NCI-H526 (cell line): Measurements from ENCODE around the gene SPAG4.
A peak's percentile ranks its signal among the peaks of the same experiment; 100 is the strongest.

Source experiments
- DNase-seq, 2 experiments: peaks; one replicate each; lab custom pipeline; 2025; lab: John Stamatoyannopoulos, UW

Gene SPAG4

DNA sequence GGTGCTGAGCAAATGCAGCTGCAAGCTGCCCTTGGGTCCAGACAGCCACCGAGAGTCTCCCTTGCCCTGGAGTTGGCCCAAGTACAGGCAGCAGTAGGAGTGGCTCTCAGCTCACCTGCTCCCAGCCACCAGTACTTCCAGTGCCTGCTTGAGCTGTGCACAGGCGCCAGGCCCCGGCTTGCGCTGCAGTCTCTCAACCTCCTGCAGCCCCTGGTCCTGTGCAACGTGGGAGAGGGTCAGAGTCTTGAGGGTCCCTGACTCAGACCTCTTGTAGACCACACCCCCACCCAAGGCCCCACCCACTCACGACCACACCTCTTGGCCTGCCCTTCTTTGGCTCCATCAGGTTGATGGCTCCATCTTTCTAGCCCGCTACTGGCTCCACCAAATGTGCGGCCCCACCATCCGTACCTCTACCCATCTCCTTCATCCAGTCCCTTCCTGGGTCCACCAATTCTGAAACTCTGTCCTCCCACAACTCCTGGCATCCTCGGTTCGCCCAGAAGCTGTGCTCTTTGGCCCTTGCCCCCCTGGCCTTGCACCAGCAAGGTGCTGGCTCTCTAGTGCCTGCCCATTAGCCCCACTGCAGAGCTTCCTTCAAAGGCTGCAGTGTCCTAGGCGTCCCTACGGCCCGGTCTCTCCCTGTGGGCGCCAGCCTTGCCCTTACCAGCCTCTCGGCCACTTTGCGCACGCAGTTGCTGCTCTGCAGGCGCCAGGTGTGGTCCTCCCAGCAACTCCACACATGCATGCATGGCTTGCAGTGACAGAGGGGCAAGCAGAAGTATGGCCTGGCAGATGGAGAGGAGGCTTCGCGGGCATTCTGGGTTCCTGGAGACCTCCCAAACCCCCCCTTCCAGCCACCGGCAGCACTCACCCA, 16.5 kb upstream of the SPAG4 start:
- DNase-seq: peak in 1 of 2 experiments; percentile 29

DNA sequence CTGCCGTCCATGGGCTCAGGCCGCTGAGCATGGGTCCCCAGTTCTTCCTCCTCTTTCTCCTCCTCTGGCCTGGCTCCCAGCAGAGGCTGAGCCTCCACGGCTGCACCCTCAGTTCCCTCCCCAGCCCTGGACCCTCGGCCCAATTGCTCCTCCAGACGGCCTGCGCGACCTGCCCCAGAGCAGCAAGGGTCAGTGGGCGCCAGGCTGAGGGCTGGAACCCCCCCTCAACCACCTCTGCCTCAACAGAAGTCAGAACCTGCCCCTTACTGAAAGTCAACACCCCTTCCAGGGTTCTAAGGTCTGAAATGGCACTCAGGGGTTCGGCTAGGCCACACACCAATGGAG, 15.9 kb upstream of the SPAG4 start:
- no peak for DNase-seq

DNA sequence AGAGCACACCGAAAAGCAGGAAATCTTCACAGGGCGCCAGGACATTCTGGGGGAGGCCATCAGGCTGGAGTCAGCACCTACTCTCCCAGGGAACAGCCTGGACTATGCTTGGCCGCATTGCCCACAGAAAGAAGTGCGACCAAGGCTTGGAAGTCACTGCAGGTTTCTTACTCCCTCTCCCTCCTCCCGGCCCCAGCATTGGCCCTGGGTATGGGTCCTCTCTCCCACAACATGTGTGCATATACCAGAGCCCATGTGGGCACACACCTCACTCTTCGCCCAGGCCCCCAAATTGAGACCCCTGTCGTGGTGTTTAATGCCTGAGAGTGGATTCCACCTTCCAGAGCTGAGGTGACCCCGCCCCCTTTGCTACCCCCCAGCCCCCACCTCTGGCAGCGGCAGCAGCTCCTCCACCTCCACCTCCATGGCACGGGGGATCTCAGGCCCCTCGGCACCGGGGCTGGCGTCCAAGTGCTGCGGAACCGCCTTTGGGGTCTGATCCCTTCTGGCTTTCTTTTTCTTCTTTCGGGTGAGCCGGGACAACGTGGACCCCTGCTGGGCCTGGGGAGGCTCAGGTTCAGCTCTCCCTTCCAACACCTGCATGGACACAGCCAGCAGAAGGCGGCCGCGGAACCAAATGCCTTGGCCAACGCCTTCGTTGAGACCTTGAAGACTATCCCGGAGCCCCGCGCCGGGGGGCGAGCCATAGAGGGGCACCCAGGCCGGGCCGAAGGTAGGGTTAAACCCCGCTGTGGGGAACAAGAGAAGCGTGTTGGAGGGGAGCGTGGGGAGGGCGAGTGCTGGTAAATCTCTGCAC, 15.2 kb upstream of the SPAG4 start:
- DNase-seq: no peak

DNA sequence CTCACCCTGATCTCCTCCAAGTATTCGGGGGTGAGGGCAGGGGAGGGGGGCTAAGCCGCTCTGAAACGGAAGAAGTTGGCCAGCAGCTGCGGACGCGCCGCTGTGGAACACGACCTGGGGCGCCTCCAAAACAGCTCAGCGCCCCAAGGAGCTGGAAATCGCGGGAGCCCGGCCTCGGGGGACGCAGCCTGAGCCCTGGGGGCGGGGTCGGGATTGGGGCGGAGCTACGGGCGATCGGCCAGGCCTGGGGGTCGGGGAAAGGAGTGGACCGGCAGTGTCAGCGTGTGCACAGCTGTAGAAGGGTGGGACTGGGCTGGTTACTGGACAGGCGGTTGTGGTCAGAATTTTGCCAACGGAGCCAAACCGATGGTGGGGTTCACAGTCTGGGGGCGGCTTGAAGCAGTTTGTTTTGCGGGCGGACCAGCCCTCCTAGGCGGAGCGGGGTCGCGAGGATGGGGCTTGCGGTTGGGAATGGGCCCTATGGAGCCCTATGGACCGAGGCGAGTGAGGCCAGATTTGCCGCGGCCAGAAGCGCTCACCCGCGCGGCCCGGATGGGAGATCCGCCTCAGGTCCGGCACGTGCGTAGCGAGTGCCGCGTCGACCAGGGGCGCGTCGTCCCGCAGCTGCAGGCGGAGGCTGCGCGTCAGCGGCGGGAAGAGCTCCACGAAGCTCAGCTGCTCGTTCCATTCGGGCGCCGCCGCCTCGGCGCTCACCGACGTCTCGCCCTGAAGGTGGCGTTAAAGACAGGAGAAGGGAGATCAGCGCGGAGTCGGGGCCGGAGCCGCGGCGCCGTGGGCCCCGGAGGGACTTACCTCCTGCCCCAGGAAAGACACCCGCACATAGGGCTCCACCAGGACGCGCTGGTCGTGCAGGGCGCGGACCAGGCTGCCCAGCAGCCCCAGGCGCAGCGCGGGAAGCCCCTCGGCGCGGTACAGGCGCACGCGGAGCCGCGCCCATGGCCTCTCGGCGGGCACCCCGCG, 14.3 kb upstream of the SPAG4 start:
- peak; percentile 43 to 90 for DNase-seq

DNA sequence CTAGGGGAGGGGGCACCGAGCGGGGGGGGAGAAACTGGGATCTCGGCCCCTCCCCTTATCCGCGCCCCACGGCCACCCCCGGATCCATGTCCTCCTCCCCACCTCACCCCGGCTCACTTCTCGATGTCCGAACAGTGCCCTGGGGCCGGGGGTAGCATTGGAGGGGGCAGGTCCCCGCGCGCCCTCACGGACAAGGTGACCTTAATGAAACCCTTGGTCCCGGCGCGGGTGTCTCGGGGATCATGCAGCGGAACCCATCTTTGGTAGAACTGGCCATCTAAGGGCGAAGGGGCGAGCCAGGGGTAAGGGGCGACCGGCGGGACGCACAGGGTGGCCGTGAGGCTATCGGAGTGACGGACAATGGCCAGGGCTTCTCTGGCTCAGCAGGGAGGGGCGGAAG, 13.6 kb upstream of the SPAG4 start:
- no peak for DNase-seq

DNA sequence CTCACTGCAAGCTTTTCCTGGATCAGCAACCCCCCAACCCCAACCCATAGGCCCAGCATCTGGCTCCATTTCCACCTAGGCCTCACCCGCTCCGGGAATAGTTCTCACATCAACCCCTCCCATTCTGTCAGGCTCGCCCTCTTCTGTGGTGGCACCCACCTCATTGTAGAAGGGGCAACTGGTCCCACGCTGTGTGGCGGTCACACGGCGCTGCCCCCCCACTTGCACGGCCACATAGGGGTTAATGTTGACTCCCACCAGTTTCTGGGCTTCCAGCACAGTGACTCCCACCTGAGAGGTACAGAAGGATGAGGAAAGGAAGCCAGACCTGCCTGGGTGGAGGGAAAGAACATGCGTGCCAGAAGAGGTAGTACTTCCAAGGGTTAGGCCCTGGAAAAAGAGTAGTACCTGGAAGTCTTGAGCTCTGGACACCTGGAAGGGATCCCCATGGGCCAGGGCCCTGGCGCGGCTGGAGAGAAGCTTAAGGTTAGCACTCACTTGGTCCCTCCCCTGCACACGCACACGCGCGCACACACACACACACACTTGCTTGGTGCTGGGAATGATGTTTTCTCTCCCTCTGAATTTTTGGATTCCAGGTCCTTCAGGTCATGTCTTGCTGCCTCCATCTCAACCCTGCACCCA, 12.7 kb upstream of the SPAG4 start:
- no peak for DNase-seq

DNA sequence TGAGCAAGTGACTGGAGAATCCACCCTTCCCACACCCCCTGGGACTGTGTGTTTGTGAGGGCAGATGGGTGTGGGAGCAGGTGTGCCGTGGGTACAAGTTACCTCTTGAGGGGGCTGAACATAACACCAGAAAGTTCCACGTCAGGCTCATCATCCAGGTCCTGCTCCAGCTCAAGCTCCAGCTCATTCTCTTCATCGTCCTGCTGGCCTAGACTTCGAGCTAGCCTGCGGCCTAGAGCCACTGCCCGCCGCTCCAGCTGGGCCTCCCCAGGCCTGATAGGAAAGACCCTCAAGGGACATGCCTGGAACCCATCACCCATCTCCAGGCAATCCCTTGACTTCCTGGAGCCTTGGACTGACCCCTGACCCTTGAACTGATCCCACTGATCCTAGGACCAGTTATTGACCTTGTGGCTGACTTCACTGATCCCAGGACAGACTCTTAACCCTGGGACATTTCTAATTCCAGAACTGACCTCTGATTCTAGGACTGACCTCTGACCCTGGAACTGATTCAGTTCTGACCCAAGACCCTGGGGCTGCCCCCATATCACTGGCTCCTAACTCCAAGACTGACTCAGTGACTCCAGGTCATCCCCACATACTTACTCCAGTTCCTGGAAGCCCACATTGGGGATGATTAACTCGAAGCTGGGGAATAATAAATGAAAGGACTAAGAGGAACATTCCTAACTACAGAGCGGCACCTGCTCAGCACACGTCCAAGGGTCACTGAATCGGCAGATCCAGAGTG, 11.8 kb upstream of the SPAG4 start:
- DNase-seq: no peak

DNA sequence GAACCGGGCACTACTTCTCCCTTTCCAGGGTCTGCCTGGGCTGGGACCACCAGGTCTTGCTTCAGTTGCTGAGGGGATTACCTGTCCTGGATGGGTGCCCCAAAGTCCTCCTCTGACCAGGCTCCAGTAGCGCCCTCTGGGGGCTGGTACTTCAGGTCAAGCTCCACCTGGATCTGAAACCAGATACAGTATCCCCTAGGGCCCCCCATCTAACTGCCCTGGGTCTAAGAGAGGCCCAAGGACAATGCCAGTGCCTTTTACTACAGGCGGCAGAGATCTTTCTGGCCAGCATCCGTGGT, 11.2 kb upstream of the SPAG4 start:
- peak in 1 of 2 experiments; percentile 59 for DNase-seq

DNA sequence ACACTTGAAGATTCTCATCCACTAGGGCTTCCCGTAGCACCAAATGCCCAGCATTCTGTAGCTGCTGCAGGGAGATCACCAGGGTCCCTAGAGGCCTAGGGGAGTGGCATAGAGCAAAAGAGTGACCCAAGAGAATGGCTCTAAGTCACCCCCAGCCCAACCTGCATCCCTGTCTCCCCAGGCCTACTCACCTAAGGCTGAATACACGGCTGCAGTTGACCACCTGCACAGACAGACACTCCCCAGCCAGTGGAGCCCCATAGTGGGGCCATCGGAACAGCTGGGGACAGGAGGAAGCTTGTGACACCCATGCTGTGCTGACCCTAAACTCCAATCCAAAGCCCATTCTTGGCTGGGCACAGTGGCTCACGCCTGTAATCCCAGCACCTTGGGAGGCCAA, 9.5 kb upstream of the SPAG4 start:
- DNase-seq: no peak

DNA sequence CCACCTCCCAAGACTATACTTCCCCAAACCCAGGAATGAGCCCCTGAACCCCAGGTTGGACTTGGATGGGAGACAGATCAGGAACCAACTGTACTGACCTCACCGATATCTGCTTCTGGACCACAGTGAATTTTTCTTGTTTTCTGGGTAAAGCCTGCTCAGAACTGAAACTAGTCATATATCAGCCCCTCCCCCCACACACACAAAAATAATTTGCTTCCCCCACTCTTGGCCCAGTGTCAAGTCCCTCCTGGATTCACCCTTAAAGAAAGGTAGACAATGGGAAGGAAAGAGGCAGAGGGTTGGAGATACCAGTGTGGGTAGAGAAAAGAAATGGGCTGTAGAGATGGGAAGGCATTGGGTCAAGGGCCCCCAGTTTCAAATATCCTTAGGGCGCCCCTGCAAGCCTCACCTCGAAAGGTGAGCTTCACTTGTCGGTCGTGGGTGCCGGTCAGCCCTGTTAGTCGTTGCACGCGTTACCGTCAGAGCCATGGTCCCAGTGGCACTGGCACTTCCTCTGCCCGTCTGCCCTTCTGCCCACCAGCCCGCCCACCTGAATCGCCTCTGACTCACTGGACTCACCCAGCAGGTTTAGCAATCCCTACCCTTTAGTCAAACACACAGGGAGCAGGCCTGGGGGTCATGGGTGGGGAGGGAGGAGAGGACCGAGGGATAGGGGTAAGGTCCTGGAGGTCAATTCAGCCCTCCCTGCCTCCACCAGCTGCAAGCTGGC, 8.5 kb upstream of the SPAG4 start:
- DNase-seq: no peak

DNA sequence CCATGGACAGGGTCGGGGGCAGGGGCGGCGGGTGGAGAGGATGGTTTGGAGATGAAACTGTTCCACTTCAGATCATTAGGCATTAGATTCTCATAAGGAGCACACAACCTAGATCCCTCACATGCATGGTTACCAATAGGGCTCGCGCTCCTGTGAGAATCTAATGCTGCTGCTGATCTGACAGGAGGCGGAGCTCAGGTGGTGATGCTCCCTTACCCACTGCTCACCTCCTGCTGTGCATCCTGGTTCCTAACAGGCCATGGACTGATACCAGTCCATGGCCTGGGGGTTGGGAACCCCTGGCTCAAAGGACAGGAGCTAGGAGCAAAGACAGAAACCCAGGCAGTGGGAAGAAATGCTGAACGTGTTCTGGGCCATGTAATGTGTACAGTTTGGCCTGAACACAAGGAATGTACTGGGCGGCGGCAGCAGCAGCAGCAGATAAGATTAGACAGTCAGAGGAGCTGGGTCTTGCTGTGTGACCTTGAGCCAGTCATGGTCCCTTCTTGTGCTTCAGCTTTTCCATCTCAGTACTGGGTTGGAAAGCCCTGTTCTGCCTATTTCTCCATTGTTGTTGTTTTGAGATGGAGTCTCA, 4.7 kb upstream of the SPAG4 start:
- DNase-seq: no peak

DNA sequence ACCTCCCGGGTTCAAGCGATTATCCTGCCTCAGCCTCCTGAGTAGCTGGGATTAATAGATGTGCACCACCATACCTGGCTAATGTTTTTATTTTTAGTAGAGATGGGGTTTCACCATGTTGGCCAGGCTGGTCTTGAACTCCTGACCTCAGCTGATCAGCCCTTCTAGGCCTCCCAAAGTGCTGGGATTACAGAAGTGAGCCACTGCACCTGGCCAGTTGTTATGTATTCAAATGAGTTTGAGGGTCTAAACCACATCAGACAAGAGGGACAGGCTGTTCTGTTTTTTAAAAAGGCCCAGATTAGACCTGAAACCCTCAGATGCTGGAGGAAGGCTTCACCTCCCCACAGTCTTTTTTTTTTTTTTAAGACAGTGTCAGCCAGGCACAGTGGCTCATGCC, 4.1 kb upstream of the SPAG4 start:
- DNase-seq: no peak

DNA sequence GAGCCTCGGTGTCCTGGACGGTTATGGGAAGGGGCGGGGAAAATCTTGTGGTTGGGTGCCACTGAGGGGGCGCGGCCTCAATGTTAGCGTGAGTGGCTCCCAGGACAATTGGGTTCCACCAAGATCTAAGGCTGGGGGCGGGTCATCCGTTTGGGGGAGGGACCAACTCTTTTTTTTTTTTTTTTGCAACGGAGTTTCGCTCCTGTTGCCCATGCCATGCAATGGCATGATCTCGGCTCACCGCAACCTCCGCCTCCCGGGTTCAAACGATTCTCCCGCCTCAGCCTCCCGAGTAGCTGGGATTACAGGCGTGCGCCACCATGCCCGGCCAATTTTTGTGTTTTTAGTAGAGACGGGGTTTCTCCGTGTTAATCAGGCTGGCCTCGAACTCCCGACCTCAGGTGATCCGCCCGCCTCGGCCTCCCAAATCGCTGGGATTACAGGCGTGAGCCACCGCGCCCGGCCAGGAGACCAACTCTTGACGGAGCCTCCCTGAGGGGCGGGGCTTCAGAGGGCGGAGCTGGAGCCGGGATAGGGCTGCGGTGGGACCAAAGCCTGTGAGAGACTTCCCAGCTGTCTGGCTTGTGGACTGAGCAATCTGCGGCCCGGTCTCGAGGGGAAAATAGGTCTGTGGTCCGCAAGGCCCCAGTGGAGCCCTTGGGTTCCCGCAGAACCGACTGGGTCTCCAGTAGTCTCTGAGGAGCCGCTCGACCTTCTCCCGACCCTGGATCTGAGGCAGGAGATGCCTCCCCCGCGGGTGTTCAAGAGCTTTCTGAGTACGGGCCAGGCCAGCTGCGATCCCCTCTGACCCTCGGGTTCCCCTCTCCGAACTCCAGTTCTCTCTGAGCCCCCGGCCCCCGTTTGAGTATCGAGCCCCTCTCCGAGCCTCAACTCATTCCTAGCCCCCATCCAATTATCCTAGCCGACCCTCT, 1.1 kb downstream of the SPAG4 start:
- peak; percentile 79 to 93 for DNase-seq

DNA sequence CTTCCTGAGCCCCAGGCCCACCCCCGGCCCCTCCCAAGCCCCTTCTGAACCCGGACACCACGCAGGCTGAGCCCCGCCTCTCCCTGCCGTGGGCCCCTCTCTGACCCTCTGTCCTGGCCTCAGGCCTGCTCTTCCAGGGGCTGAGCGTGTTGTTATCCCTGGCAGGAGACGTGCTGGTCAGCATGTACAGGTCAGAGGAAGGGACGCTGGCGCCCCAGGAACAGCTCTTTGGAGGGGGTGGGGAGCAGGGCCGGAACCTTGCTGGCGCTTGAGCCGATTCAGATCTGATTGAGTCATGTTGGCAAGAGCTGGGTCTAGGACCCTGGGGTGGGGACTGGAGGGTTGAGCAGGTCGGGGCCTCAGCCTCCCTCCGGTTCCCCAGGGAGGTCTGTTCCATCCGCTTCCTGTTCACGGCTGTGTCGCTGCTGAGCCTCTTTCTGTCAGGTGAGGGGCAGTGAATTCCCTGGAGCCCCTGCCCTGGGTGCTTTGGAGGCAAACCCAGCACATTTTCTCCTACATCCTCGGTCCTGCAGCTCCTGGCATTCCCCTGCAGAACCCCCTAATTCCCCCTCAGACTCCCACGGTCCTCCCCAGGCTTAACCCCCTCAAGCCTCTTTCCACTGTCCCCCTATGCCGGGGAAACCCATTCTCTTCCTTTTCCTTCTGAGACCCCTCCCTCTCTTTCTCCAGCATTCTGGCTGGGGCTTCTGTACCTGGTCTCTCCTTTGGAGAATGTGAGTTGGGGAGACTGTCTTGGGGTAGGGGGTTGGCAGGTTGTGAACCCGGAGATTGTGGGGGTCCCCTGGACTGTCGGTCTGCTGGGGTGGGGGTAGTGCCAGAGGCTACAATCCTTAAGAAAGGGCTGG, 2.0 kb downstream of the SPAG4 start:
- DNase-seq: peak; percentile 80 to 95

DNA sequence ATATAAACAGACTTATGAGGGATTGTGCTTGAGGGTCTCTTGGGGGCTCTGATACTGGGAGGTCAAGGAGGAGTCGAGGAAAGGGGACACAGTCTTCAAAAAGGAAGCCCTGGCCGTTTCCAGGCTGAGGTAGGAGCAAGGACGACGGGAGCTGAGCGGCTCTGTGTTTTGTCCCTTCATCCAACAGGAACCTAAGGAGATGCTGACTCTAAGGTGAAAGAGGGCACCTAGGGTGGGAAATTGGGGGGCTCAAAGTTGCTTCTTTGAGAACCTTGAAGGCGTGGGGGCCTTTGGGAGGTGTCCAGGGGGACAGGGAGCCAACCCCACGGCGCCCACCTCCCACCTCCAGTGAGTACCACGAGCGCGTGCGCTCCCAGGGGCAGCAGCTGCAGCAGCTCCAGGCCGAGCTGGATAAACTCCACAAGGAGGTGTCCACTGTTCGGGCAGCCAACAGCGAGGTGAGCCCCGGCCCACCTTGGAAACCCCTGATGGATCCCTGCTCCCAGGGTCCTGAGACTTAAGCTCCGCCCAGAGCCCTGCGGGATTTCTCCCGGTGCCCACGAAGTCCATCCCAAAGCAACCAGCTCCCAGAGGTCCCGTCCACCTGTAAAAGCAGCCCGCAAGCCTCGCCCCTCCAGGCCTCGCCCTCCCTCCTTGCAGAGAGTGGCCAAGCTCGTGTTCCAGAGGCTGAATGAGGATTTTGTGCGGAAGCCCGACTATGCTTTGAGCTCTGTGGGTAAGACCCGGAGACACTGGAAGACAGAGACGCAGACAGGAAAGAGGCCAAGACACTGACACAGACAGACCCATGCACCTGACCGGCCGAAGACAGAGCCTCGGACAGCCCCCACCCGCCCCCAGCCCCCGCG, 2.9 kb downstream of the SPAG4 start:
- DNase-seq: peak; percentile 31 to 81

DNA sequence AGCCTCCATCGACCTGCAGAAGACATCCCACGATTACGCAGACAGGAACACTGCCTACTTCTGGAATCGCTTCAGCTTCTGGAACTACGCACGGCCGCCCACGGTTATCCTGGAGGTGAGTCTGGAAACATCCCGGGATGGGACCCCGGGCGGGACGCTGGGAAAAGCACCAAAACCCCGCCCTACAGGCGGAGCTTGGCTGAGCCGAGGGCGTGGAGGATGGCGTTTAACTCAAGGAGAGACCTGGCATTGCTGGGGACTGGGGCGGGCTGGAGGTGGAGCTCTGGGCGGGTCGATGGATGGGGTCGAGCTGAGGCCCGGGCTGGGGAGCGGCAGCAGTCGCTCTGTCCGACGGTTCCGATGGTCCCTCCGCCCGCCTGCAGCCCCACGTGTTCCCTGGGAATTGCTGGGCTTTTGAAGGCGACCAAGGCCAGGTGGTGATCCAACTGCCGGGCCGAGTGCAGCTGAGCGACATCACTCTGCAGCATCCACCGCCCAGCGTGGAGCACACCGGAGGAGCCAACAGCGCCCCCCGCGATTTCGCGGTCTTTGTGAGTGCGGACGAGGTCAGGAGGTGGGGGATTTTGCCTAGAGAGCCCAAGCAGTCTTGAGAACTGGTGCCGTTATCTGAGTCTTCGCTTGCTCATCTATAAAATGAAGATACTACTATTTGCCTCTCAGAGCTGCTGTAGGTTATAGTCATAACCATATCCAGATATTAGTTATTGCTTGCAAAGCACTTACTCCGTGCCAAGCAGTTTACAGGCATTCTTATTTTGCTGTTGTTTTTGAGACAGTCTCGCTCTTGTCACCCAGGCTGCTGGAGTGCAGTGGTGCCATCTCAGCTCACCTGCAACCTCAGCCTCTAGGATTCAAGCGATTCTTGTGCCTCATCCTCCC, 3.8 kb downstream of the SPAG4 start:
- DNase-seq: peak; percentile 88 to 98
